Measurements from ENCODE around the gene RTP3. TPM values are rescaled to one million over a fixed set of nuclear protein-coding genes. Genes with fewer than 3 reads are reported as not detected.

RTP3 gene
- total RNA-seq, result not detected in 2 replicates

DNA sequence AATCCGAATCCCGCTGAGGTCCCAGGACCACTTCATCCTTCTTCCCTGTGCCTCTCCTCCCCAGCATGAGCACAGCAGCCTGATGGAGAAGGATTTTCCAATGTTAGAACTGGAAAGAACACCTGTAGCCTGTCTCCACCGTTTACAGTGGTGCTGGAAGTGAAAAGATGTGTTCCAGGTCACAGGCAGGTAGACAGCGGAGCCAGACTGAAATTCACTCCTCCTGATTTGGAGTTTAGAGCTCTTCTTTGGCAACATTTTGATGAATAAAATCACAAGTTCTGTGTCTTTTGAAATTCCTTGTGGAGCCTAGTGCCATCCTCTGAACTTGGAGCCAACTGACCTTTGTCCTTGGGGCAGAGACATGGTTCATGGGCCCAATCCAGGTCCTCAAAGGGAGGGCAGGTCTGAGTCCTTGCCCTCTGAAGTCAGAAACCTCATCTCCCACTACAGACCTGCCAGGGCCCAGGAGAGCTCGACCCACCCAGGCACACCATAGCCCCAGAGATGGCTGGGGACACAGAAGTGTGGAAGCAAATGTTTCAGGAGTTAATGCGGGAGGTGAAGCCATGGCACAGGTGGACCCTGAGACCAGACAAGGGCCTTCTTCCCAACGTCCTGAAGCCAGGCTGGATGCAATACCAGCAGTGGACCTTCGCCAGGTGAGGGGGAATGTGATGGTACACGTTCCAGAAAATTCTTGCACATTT, at the start of gene RTP3:
TSS of gene RTP3 (plus strand) at position 421 of the 710 bp plus-strand sequence. CDS start at position 508, 87 bp downstream.
- intact Hi-C loops (cut with micrococcal nuclease), result loop anchor here (2.0 kb wide), 1 partner anchor 61 kb away; no protein-coding TSS in a partner anchor

DNA sequence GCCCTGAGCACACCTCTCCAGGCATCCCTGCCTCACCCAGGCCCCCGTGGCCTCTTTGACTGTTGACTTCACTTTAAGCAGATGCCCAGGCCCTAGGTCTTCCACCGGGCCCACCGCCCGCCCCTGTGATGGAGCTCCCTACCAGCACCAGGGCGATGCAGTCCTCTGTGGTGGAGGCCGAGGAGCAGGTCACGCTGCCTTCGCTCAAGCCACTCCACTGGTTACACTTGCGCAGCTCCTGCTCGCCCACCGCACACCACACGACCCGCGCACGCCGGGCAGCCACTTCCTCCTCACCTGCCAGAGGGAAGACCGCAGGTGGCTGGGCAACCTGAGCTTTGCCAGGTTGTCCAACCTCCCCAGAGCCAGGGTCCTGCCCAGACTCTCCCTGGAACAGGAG, 49.1 kb upstream of the RTP3 start:
- intact Hi-C loops (cut with micrococcal nuclease), result no loop called here

GRCh38 chr3:46449755-46450552, 47.8 kb upstream of the RTP3 start:
- intact Hi-C loops (cut with micrococcal nuclease), result no loop called here

- intact Hi-C loops (cut with micrococcal nuclease), result no loop called here
Measured at GRCh38 chr3:46453526-46454208, 44.1 kb upstream of the RTP3 start.

DNA sequence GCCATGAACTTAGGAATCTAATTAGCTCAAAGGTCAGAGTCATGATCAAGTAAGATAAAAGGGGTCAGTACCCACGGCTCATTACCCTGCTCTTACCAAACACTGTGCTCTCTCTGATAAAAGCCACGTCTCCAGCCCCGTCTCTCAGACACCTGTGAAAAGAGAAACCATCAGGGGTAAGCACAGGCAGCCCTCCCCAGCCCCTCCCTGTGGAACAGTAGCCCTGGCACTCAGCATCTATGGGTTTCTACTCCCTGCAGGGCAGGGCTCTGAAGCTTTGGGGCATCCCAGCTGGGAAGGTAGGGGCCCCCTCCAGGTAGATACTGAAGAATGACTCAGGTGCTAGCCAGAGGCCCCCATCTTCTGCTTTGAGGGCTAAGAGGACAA, 43.6 kb upstream of the RTP3 start:
- intact Hi-C loops (cut with micrococcal nuclease), result no loop called here

GRCh38 chr3:46454606-46455005, 43.2 kb upstream of the RTP3 start:
- intact Hi-C loops (cut with micrococcal nuclease), result no loop called here

GRCh38 chr3:46455231-46456115, 42.3 kb upstream of the RTP3 start:
- intact Hi-C loops (cut with micrococcal nuclease), result no loop called here

DNA sequence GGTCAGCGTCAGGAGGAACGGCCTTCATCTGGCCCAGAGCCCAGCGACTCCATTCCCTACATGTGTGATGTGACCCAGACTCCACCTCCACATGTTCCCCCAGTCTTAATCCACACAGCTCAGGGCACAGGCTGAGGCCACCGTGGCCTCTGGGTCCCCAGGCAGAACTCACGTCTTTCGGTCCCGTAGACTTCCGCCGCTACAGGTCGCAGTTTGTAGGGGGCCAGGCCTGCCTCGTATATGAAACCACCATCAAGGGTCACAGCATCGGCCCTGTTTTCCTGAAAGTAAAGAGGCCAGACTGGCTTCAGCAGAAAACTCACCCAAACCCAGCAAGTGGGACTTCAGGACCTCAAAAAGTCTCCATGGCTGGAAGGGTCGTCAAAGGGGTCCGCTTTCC, 41.7 kb upstream of the RTP3 start:
- intact Hi-C loops (cut with micrococcal nuclease), result no loop called here

- intact Hi-C loops (cut with micrococcal nuclease), result no loop called here
Measured at GRCh38 chr3:46460051-46460450, 37.7 kb upstream of the RTP3 start.

DNA sequence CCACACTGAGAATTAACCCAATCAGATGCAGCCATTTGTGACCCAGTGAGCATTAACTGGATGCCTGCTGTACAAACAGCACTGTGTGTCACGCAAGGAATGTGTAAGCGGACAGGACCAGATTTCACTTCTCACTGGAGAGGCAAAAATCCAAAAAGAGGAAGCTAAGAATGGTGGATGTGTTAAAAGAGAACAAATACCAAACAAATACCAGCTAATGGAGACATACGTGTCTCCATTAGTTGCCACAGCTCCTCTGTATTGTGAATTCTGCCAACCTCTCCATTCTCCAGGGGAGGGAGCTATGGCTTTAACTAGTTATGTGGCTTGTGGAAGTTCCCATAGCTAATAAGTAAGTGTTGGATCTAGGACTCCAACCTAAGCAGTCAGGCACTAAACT, 35.7 kb upstream of the RTP3 start:
- intact Hi-C loops (cut with micrococcal nuclease), result no loop called here

DNA sequence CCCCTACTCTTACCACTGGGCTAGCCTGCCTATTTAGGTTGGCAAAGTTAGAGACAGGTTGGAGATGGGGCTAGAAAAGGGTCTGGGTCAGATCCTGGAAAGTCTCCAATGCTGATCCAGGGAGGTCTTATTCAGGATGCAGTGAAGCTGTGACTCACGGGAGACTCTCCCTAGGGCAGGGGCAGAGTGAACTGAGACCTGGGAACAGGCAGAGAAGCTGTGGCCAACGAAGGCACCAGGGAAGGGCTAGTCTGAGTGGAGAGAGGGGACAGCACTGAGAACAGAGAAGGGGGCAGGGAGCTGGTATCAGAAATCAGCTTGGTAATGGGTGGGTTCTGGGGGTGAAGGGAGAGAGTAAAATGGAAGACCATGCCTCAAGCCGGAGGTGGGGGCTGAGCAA, 35.3 kb upstream of the RTP3 start:
- intact Hi-C loops (cut with micrococcal nuclease), result no loop called here

- intact Hi-C loops (cut with micrococcal nuclease), result no loop called here
Measured at GRCh38 chr3:46463120-46463867, 34.5 kb upstream of the RTP3 start.

GRCh38 chr3:46463868-46464241, 33.9 kb upstream of the RTP3 start:
- intact Hi-C loops (cut with micrococcal nuclease), result no loop called here

GRCh38 chr3:46464326-46465195, 33.2 kb upstream of the RTP3 start, which contains the start of gene LTF:
Gene LTF, minus strand, starts transcription at chr3:46464905. Its CDS starts 38 bp downstream, at chr3:46464867.
- intact Hi-C loops (cut with micrococcal nuclease), result no loop called here

GRCh38 chr3:46465196-46465520, 32.6 kb upstream of the RTP3 start:
- intact Hi-C loops (cut with micrococcal nuclease), result no loop called here

- intact Hi-C loops (cut with micrococcal nuclease), result no loop called here
Measured at GRCh38 chr3:46466273-46466672, 31.5 kb upstream of the RTP3 start.

- intact Hi-C loops (cut with micrococcal nuclease), result no loop called here
Measured at GRCh38 chr3:46466871-46467403, 30.8 kb upstream of the RTP3 start.

DNA sequence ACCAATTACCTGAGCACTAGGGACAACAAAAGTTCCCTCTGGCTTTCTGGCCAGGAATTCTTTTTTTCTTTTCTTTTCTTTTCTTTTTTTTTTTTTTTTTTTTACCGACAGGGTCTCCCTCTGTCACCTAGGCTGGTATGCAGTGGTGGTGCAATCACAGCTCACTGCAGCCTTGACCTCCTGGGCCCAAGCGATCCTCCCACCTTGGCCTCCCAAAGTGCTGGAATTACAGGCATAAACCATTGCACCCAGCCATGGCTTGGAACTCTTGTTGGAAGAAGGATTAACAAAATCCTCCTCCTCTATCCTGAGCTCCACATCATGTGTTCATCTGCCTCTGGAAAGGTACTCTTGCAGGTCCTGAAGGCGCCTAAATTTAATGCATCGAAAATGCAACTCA, 30.2 kb upstream of the RTP3 start:
- intact Hi-C loops (cut with micrococcal nuclease), result no loop called here

Measured in T-helper 2 cell treated with Interferon-gamma antibody and Interleukin-4, amounts not matched to agents 100 ng/mL and 5 ng/mL, for 36 hours (primary cell).